Neural cell (in vitro differentiated cells): ENCODE results near the gene ADD2.

ENCODE experiments used
- CTCF ChIP-seq: fragments of 450-650 bp; IDR thresholded peaks from 2 replicates; pipeline ENCODE4 v1.5.1; 2014; ENCODE audit warnings: antibody characterized with exemption, mild to moderate bottlenecking, moderate library complexity; ENCODE audit not compliant: poor library complexity, severe bottlenecking
- MXI1 ChIP-seq: fragments of 450-650 bp; conservative IDR thresholded peaks from 2 replicates; pipeline ENCODE4 v1.6.1; 2014; ENCODE audit warnings: antibody characterized with exemption, mild to moderate bottlenecking; ENCODE audit not compliant: poor library complexity, severe bottlenecking
- POLR2AphosphoS5 ChIP-seq: IDR thresholded peaks from 2 replicates; pipeline ENCODE4 v1.6.1; 2012
- RAD21 ChIP-seq: fragments of 450-650 bp; conservative IDR thresholded peaks from 2 replicates; pipeline ENCODE4 v1.6.1; 2014; ENCODE audit warnings: antibody characterized with exemption, mild to moderate bottlenecking, moderate library complexity
- REST ChIP-seq: IDR thresholded peaks from 2 replicates; pipeline ENCODE4 v1.6.1; 2012; ENCODE audit warnings: borderline replicate concordance
- SMC3 ChIP-seq: fragments of 450-650 bp; conservative IDR thresholded peaks from 2 replicates; pipeline ENCODE4 v1.6.1; 2014; ENCODE audit warnings: antibody characterized with exemption, mild to moderate bottlenecking, moderate library complexity; ENCODE audit not compliant: poor library complexity
- TAF1 ChIP-seq: IDR thresholded peaks from 2 replicates; pipeline ENCODE4 v1.6.1; 2012; ENCODE audit warnings: low read depth

DNA sequence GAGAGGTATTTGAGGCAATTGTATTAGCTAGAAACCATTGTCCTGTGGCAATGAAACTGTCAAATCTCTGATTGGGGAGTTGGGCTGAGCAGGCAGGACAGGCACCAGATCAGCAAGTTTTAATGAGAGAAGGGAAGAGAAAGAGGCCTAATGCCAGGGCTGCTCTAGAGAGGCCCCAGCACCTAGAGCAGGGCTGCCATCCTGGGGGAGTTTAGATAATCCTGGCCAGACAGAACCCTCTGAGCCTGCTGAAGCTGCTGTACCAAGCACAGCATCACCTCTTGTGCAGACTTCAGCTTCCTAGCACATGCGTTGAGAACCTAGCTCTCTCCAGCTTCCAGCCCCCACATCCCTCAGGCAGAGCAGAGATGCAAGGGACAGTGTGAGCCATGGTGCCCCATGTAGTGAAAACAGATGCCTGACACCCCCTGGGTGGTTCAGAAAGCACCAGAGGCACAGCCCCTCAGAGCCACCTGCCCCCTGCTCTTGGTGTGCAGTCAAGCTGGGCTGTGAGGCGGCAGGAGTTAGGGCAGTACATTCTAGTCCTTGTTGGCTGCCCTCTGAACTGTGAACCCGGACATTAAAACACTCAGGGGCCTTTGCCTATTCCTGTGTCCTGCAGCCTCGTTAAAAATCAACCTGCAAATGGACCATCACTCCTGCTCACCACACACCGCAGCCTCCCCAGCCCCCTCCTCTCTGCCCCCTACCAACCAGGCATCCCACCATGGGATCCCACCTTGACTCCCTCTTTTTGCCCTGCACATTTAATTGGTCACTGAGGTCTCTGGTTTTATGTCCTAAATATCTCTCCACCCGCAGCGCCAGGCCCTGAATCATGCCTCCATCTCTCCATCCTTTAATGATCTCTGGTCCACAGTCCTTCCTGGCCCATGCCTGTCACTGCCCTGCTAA is 52.7 kb downstream of the ADD2 start:
- TF ChIP-seq CTCF = no peak
- no peak for TF ChIP-seq TAF1
- TF ChIP-seq SMC3 = no peak
- TF ChIP-seq RAD21 = no peak
- TF ChIP-seq MXI1 = no peak
- TF ChIP-seq POLR2AphosphoS5 = no peak
- TF ChIP-seq REST = no peak
